NCI-H82 treated with DMSO at 0.1 percent for 48 hours (cell line): ENCODE data around the gene EPC2.
A peak's percentile ranks its signal among the peaks of the same experiment; 100 is the strongest.

ENCODE experiments used
- DNase-seq: peaks from one replicate; lab custom pipeline; 2025; ENCODE audit not compliant: unreplicated experiment; lab: John Stamatoyannopoulos, UW

EPC2 gene

GRCh38 chr2:148802448-148803220 lies 158.1 kb downstream of the EPC2 start:
- DNase-seq = no peak

GRCh38 chr2:148810081-148810480 lies 165.5 kb downstream of the EPC2 start:
- no peak for DNase-seq

GRCh38 chr2:148812306-148812705 lies 167.8 kb downstream of the EPC2 start:
- no peak for DNase-seq

GRCh38 chr2:148813603-148814065 lies 169.1 kb downstream of the EPC2 start:
- DNase-seq = no peak

GRCh38 chr2:148814143-148814859 lies 169.8 kb downstream of the EPC2 start:
- DNase-seq = no peak

- no peak for DNase-seq
These were observed 170.4 kb downstream of the EPC2 start for GRCh38 chr2:148814860-148815419.

GRCh38 chr2:148816176-148816575 lies 171.6 kb downstream of the EPC2 start:
- no peak for DNase-seq

GRCh38 chr2:148817210-148817708 lies 172.7 kb downstream of the EPC2 start:
- no peak for DNase-seq

- no peak for DNase-seq
These were observed 174.6 kb downstream of the EPC2 start for GRCh38 chr2:148819019-148819585.

- no peak for DNase-seq
These were observed 179.6 kb downstream of the EPC2 start for GRCh38 chr2:148824190-148824589.

- no peak for DNase-seq
These were observed 182.2 kb downstream of the EPC2 start for GRCh38 chr2:148826791-148827190.

GRCh38 chr2:148828941-148829340 lies 184.4 kb downstream of the EPC2 start:
- DNase-seq = no peak

- DNase-seq = peak; percentile 19
These were observed 185.1 kb downstream of the EPC2 start for GRCh38 chr2:148829618-148830017.

- no peak for DNase-seq
These were observed 188.1 kb downstream of the EPC2 start for GRCh38 chr2:148832637-148833036.
